B cell (primary cell): ENCODE results near the gene MAMDC4. TPM values are rescaled to one million over a fixed set of nuclear protein-coding genes. Genes with fewer than 3 reads are reported as not detected.

Source experiments
- ATAC-seq: fragments of 200-7000 bp; cut with Tn5 transposase; one replicate; pipeline ENCODE4 v1.10.0; 2021; ENCODE audit warnings: low read depth, mild to moderate bottlenecking, moderate number of reproducible peaks, moderate library complexity
- CTCF ChIA-PET: fragments of 350-600 bp; sonication (Branson Sonifier 250); formaldehyde crosslinking; loops from one replicate; lab custom pipeline; 2021; ENCODE audit warnings: antibody characterized with exemption, inconsistent platforms; lab: Charles Lee
- POLR2A ChIA-PET: fragments of 350-600 bp; sonication (Branson Sonifier 250); formaldehyde crosslinking; loops from one replicate; lab custom pipeline; 2021; ENCODE audit warnings: antibody characterized with exemption; lab: Charles Lee
- DNase-seq: peaks from one replicate; pipeline ENCODE4 v3.0.0; 2013
- H2AFZ ChIP-seq: 2 replicates; pipeline ENCODE4 v1.6.1; 2012; ENCODE audit warnings: mild to moderate bottlenecking, low read depth, low read length; ENCODE audit not compliant: insufficient read depth, poor library complexity, severe bottlenecking
- H3K27ac ChIP-seq, 2 donors: 1 replicate in 1 of 2; 2 replicates in 1 of 2; pipeline ENCODE4 v1.5.1; 2012 to 2013; ENCODE audit warnings: low read length in 2 of 2, mild to moderate bottlenecking in 2 of 2, moderate library complexity in 1 of 2
- H3K27me3 ChIP-seq, 4 experiments: fragments of 200-600 bp in 1 of 4; sonication (generic) in 1 of 4; replicated peaks in 1 of 4; 1 replicate in 2 of 4; 2 replicates in 2 of 4; pipeline versions ENCODE4 v1.6.1 to v1.7.0; 2013 to 2016; ENCODE audit warnings: low read length in 3 of 4, mild to moderate bottlenecking in 2 of 4, mixed read lengths in 1 of 4, moderate library complexity in 1 of 4; ENCODE audit not compliant: insufficient read depth in 4 of 4, control insufficient read depth in 3 of 4; ENCODE audit errors: control extremely low read depth in 1 of 4
- H3K36me3 ChIP-seq, 2 experiments: replicated peaks in 1 of 2; 1 replicate in 1 of 2; 2 replicates in 1 of 2; pipeline versions ENCODE4 v1.6.1 to v1.7.1; 2013; ENCODE audit warnings: low read length in 1 of 2; ENCODE audit not compliant: insufficient read depth in 2 of 2, control insufficient read depth in 1 of 2; ENCODE audit errors: control extremely low read depth in 1 of 2, extremely low read depth in 1 of 2
- H3K4me1 ChIP-seq, 2 donors: fragments of 200-600 bp in 1 of 2; sonication (generic) in 1 of 2; 1 replicate in 1 of 2; 2 replicates in 1 of 2; pipeline versions ENCODE4 v1.5.1 to v1.6.1; 2013 to 2017; ENCODE audit warnings: low read length in 2 of 2; ENCODE audit not compliant: control insufficient read depth in 2 of 2, insufficient read depth in 2 of 2
- H3K4me2 ChIP-seq: replicated peaks from 2 replicates; pipeline ENCODE3; 2012; ENCODE audit warnings: mild to moderate bottlenecking, low read depth, low read length; ENCODE audit not compliant: poor library complexity, severe bottlenecking
- H3K4me3 ChIP-seq, 5 experiments: fragments of 200-600 bp in 1 of 5; sonication (generic) in 1 of 5; 1 replicate in 3 of 5; 2 replicates in 2 of 5; pipeline versions ENCODE4 v1.5.1 to v1.7.0; 2011 to 2016; ENCODE audit warnings: low read length in 4 of 5, mild to moderate bottlenecking in 4 of 5, low read depth in 2 of 5, control low read depth in 1 of 5, moderate library complexity in 1 of 5; ENCODE audit not compliant: insufficient read depth in 1 of 5; ENCODE audit errors: control extremely low read depth in 1 of 5, extremely low read depth in 1 of 5
- H3K79me2 ChIP-seq: fragments of 200-600 bp; sonication (generic); one replicate; pipeline ENCODE4 v1.6.0; 2016; ENCODE audit warnings: low read length; ENCODE audit not compliant: control insufficient read depth, insufficient read depth
- H3K9ac ChIP-seq: fragments of 200-600 bp; sonication (generic); 2 replicates; pipeline ENCODE4 v1.6.1; 2017; ENCODE audit warnings: mild to moderate bottlenecking, low read length, moderate library complexity
- H3K9me3 ChIP-seq, 3 donors: one replicate each; pipeline versions ENCODE4 v1.6.1 to v1.7.1; 2013; ENCODE audit warnings: low read length in 2 of 3; ENCODE audit not compliant: control insufficient read depth in 2 of 3, insufficient read depth in 1 of 3; ENCODE audit errors: control extremely low read depth in 1 of 3
- H4K20me1 ChIP-seq: 2 replicates; pipeline ENCODE4 v1.6.0; 2012; ENCODE audit warnings: mild to moderate bottlenecking, low read length; ENCODE audit not compliant: insufficient read depth, control insufficient read depth, poor library complexity, severe bottlenecking
- H3K27ac Mint-ChIP-seq: one replicate; pipeline ENCODE4 v1.8.0; 2021; ENCODE audit warnings: mixed read lengths
- H3K27me3 Mint-ChIP-seq: one replicate; pipeline ENCODE4 v1.8.0; 2021; ENCODE audit warnings: mixed read lengths
- H3K4me1 Mint-ChIP-seq: one replicate; pipeline ENCODE4 v1.8.0; 2021; ENCODE audit warnings: mixed read lengths
- H3K4me3 Mint-ChIP-seq: one replicate; pipeline ENCODE4 v1.8.0; 2021; ENCODE audit warnings: mixed read lengths
- H3K9me3 Mint-ChIP-seq: one replicate; pipeline ENCODE4 v1.8.0; 2022; ENCODE audit warnings: mixed read lengths; ENCODE audit not compliant: insufficient read depth
- CTCF ChIP-seq: fragments of 200-600 bp; IDR thresholded peaks from one replicate; pipeline ENCODE4 v1.8.0; 2022; ENCODE audit warnings: antibody characterized with exemption, mild to moderate bottlenecking
- EZH2 ChIP-seq: IDR thresholded peaks from 2 replicates; pipeline ENCODE4 v1.6.1; 2012; ENCODE audit warnings: borderline replicate concordance, low read depth, mild to moderate bottlenecking, moderate library complexity, low read length; ENCODE audit not compliant: insufficient read depth, poor library complexity, severe bottlenecking
- WGBS: methylation state at CpG from one replicate; pipeline ENCODE4 v1.1.5; 2013; ENCODE audit warnings: missing lambda C conversion rate; ENCODE audit not compliant: insufficient coverage; 5-methylcytosine and 5-hydroxymethylcytosine counted together
- intact Hi-C: fragments of 100-400 bp; cut with micrococcal nuclease; formaldehyde crosslinking; loops from one replicate; pipeline ENCODE4 v1.10.0; 2022
- polyA plus RNA-seq: library from polyadenylated mRNA; depleted of rRNA; stranded (reverse); fragments of >200 nt; gene quantifications from 2 replicates; pipeline ENCODE4 v1.2.3, GENCODE V29; 2012
- total RNA-seq, 2 donors: library from RNA; stranded (reverse); fragments of 120-200 nt in 1 of 2; gene quantifications; 1 replicate in 1 of 2; 2 replicates in 1 of 2; pipeline versions ENCODE4 v1.2.3 to v1.2.4, GENCODE V29; 2013 to 2022

MAMDC4 gene
- total and polyA plus RNA-seq, 2 donors (not counting 1 experiment from before 2014, with no cell fraction given), result 5.4 to 6.8 TPM

GRCh38 chr9:136820971-136821825, 30.9 kb upstream of the MAMDC4 start:
- 43% methylated on average over 83 of the region's 83 CpGs for WGBS
- no peaks in the 10 kb centered on the region for H3K27me3 ChIP-seq
- peaks cover 48% of the 10 kb centered on the region for H4K20me1 ChIP-seq
- H3K9me3 ChIP-seq, result no peaks in the 10 kb centered on the region
- Mint-ChIP-seq H3K27ac (no peak overlapping the region), H3K27me3 (no peaks in the 10 kb centered on the region), H3K9me3 (no peaks in the 10 kb centered on the region), H3K4me1 (peaks cover 5% of the 10 kb centered on the region), H3K4me3 (no peak overlapping the region)
- H3K4me1 ChIP-seq, result peaks cover 0 to 4% of the 10 kb centered on the region in 2 donors
- H2AFZ ChIP-seq, result no peak overlapping the region
- peak overlapping the region; percentile 3 for H3K4me2 ChIP-seq
- H3K79me2 ChIP-seq, result peaks cover 18% of the 10 kb centered on the region
- no peak overlapping the region for H3K4me3 ChIP-seq
- no peak overlapping the region for H3K9ac ChIP-seq
- ATAC-seq, result no peak
- ChIA-PET CTCF (no interaction called here), POLR2A (no interaction called here)
- H3K36me3 ChIP-seq, result peaks cover 2 to 16% of the 10 kb centered on the region in 2 experiments
- TF ChIP-seq CTCF (no peak), EZH2 (no peak)
- no peak overlapping the region for H3K27ac ChIP-seq
- intact Hi-C loops, result no loop called here
- DNase-seq, result no peak
